T1000 (cell line): ENCODE measurements around the gene CDC20B.
"Not testable (repeated sequence)": the region's sequence is repeated elsewhere in the genome, so short reads cannot be mapped to it uniquely, and the experiment has no call there.

Experiments
- DNase-seq: peaks from one replicate; lab custom pipeline; 2025; ENCODE audit warnings: mixed read lengths; lab: John Stamatoyannopoulos, UW

CDC20B gene

GRCh38 chr5:55104036-55104772, 68.8 kb downstream of the CDC20B start:
- no peak for DNase-seq

GRCh38 chr5:55102348-55102747, 70.6 kb downstream of the CDC20B start, which contains the start of gene GZMA:
Gene GZMA (plus strand): TSS chr5:55102646. CDS start chr5:55102683, 37 bp downstream.
- DNase-seq = no peak

GRCh38 chr5:55101556-55102276, 71.3 kb downstream of the CDC20B start:
- no peak for DNase-seq

- not testable (repeated sequence) for DNase-seq
Measured at GRCh38 chr5:55101148-55101547, 71.8 kb downstream of the CDC20B start.

GRCh38 chr5:55096861-55097260, 76.1 kb downstream of the CDC20B start:
- DNase-seq = no peak

GRCh38 chr5:55096182-55096581, 76.8 kb downstream of the CDC20B start:
- DNase-seq = no peak

GRCh38 chr5:55091011-55091410, 82.0 kb downstream of the CDC20B start:
- not testable (repeated sequence) for DNase-seq

GRCh38 chr5:55089301-55089700, 83.7 kb downstream of the CDC20B start:
- not testable (repeated sequence) for DNase-seq

GRCh38 chr5:55081541-55081940, 91.4 kb downstream of the CDC20B start:
- no peak for DNase-seq

- no peak for DNase-seq
Measured at GRCh38 chr5:55073211-55073610, 99.8 kb downstream of the CDC20B start.

GRCh38 chr5:55072666-55073065, 100.3 kb downstream of the CDC20B start:
- no peak for DNase-seq

GRCh38 chr5:55071413-55071812, 101.6 kb downstream of the CDC20B start:
- DNase-seq = no peak

GRCh38 chr5:55070968-55071367, 102.0 kb downstream of the CDC20B start:
- no peak for DNase-seq

- DNase-seq = no peak
Measured at GRCh38 chr5:55066277-55066676, 106.7 kb downstream of the CDC20B start.

- no peak for DNase-seq
Measured at GRCh38 chr5:55064523-55064922, 108.5 kb downstream of the CDC20B start.

- no peak for DNase-seq
Measured at GRCh38 chr5:55063899-55064298, 109.1 kb downstream of the CDC20B start.

GRCh38 chr5:55063220-55063863, 109.6 kb downstream of the CDC20B start:
- no peak for DNase-seq
